HFFc6 (cell line): ENCODE data around the gene ATP13A1. TPM values are rescaled to one million over a fixed set of nuclear protein-coding genes. Genes with fewer than 3 reads are reported as not detected.

Source experiments
- DNase-seq: peaks from one replicate; pipeline ENCODE4 v3.0.0-alpha.2; 2018
- H3K27ac Mint-ChIP-seq: 2 replicates; pipeline ENCODE4 v1.8.0; 2020; ENCODE audit warnings: mild to moderate bottlenecking, mixed read lengths
- H3K27me3 Mint-ChIP-seq: 2 replicates; pipeline ENCODE4 v1.8.0; 2021; ENCODE audit warnings: mild to moderate bottlenecking, moderate library complexity, mixed read lengths; ENCODE audit not compliant: insufficient read depth
- H3K36me3 Mint-ChIP-seq: 2 replicates; pipeline ENCODE4 v1.8.0; 2021; ENCODE audit warnings: low read depth, mixed read lengths
- H3K4me1 Mint-ChIP-seq: 2 replicates; pipeline ENCODE4 v1.8.0; 2020; ENCODE audit warnings: low read depth, mixed read lengths
- H3K4me3 Mint-ChIP-seq: 2 replicates; pipeline ENCODE4 v1.8.0; 2020; ENCODE audit warnings: mild to moderate bottlenecking, moderate library complexity, mixed read lengths
- H3K9me3 Mint-ChIP-seq: 2 replicates; pipeline ENCODE4 v1.8.0; 2020; ENCODE audit warnings: mild to moderate bottlenecking, mixed read lengths
- CTCF ChIP-seq: fragments of 200-600 bp; sonication (generic); IDR thresholded peaks from 2 replicates; pipeline ENCODE4 v1.5.0; 2021; ENCODE audit warnings: antibody characterized with exemption, mild to moderate bottlenecking
- total RNA-seq, 6 experiments: library from RNA; stranded (reverse); fragmentation: NEBNext Ultra II Directional; extraction: Animal tissue kit (Norgen Biotek cat#: 25700); gene quantifications; 2 replicates in 1 of 6; 3 replicates in 5 of 6; pipeline ENCODE4 v1.2.3, GENCODE V29; 2021

The ATP13A1 gene
- total RNA-seq, 6 experiments from 2014 or later = 56.5 to 76.3 (median 61.3) TPM

- H3K36me3 Mint-ChIP-seq = no peaks in the 10 kb centered on the region; the same call in 1 of the 2 replicates
- no peak for TF ChIP-seq CTCF
- H3K9me3 Mint-ChIP-seq = no peaks in the 10 kb centered on the region
- H3K27me3 Mint-ChIP-seq = peaks cover 7% of the 10 kb centered on the region; the same call in 1 of the 2 replicates
- H3K27ac Mint-ChIP-seq = no peak overlapping the region
- no peak overlapping the region for H3K4me3 Mint-ChIP-seq
- peaks cover 13% of the 10 kb centered on the region for H3K4me1 Mint-ChIP-seq
- no peak for DNase-seq
Measured at GRCh38 chr19:19597809-19598306, 65.6 kb downstream of the ATP13A1 start.

Other genes with a start within 250 kb of the ATP13A1 start
- 1 to 10 TPM in 2 of 6 experiments, under 1 TPM in 4; 0.61 to 1.3 (median 0.92) TPM for gene TSSK6, start 148.1 kb downstream of the ATP13A1 start, total RNA-seq
- gene NDUFA13, start 147.5 kb downstream of the ATP13A1 start, total RNA-seq = 100 to 1,000 TPM; 266 to 393 (median 323) TPM
- 1 to 10 TPM; 1.4 to 2.5 (median 2.0) TPM for gene YJEFN3, start 134.8 kb downstream of the ATP13A1 start, total RNA-seq
- under 1 TPM; 0.09 to 0.28 (median 0.15) TPM for gene CILP2, start 125.4 kb downstream of the ATP13A1 start, total RNA-seq
- gene PBX4, start 45.0 kb downstream of the ATP13A1 start, total RNA-seq = under 1 TPM in 5 of 6 experiments, not detected in 1; 0.23 to 0.40 (median 0.30) TPM
- gene LPAR2, start 35.5 kb downstream of the ATP13A1 start, total RNA-seq = 1 to 10 TPM; 2.6 to 4.2 (median 3.2) TPM
- 10 to 100 TPM; 11.5 to 16.7 (median 13.9) TPM for gene GMIP, start 20.0 kb downstream of the ATP13A1 start, total RNA-seq
- 1 to 10 TPM; 6.8 to 8.5 (median 7.2) TPM for gene ZNF101, start 5.2 kb upstream of the ATP13A1 start, total RNA-seq
- 1 to 10 TPM; 2.2 to 3.1 (median 2.8) TPM for gene ZNF14, start 69.4 kb upstream of the ATP13A1 start, total RNA-seq
- 1 to 10 TPM in 4 of 6 experiments, under 1 TPM in 2; 0.50 to 5.4 (median 4.5) TPM for gene ZNF506, start 158.1 kb upstream of the ATP13A1 start, total RNA-seq
- 1 to 10 TPM; 2.9 to 4.4 (median 3.5) TPM for gene ZNF253, start 202.2 kb upstream of the ATP13A1 start, total RNA-seq
- 1 to 10 TPM; 3.2 to 4.9 (median 4.2) TPM for gene ZNF93, start 237.3 kb upstream of the ATP13A1 start, total RNA-seq